Panc1 (cell line): Measurements from ENCODE around the gene GAL3ST2. TPM values are rescaled to one million over a fixed set of nuclear protein-coding genes. Genes with fewer than 3 reads are reported as not detected.
A peak's percentile ranks its signal among the peaks of the same experiment; 100 is the strongest.

Experiments
- ATAC-seq: fragments of 200-7000 bp; cut with Tn5 transposase; 2 replicates; pipeline ENCODE4 v1.9.1; 2020; ENCODE audit warnings: mild to moderate bottlenecking, moderate library complexity
- BruUV-seq: library from RNA; stranded (reverse); fragments of 400-500 nt; replicated peaks from 2 replicates; lab custom pipeline; 2021; lab: Mats Ljungman, UMichigan
- CTCF ChIA-PET: fragments of 300-600 bp; sonication (Branson Sonifier 250); formaldehyde crosslinking; loops from one replicate; lab custom pipeline; 2022; ENCODE audit warnings: antibody characterized with exemption; lab: Charles Lee
- POLR2A ChIA-PET: fragments of 300-600 bp; sonication (Branson Sonifier 250); formaldehyde crosslinking; loops from one replicate; lab custom pipeline; 2022; ENCODE audit warnings: antibody characterized with exemption; lab: Charles Lee
- DNase-seq: peaks from one replicate; pipeline ENCODE4 v3.0.0-alpha.2; 2010; ENCODE audit warnings: low read depth, low spot score
- H3K27ac ChIP-seq: 2 replicates; pipeline ENCODE4 v1.5.1; 2011; ENCODE audit warnings: mild to moderate bottlenecking, low read length, inconsistent platforms
- H3K27me3 ChIP-seq: fragments of 200-500 bp; sonication (Bioruptor generic); 2 replicates; pipeline ENCODE4 v1.6.0; 2014; ENCODE audit warnings: low read length, inconsistent platforms; ENCODE audit not compliant: control insufficient read depth, insufficient read depth
- H3K36me3 ChIP-seq: fragments of 200-500 bp; sonication (Bioruptor generic); 2 replicates; pipeline ENCODE4 v1.5.1; 2014; ENCODE audit warnings: inconsistent platforms, mild to moderate bottlenecking, low read length, moderate library complexity; ENCODE audit not compliant: control insufficient read depth, insufficient read depth
- H3K4me1 ChIP-seq: 2 replicates; pipeline ENCODE4 v1.5.1; 2011; ENCODE audit warnings: inconsistent platforms, mild to moderate bottlenecking, low read length, moderate library complexity; ENCODE audit not compliant: control insufficient read depth, insufficient read depth
- H3K4me3 ChIP-seq, 2 experiments: 2 replicates each; pipeline ENCODE4 v1.5.1; 2011 to 2012; ENCODE audit warnings: low read depth in 2 of 2, low read length in 2 of 2, mild to moderate bottlenecking in 2 of 2, inconsistent platforms in 1 of 2, moderate library complexity in 1 of 2
- H3K9me3 ChIP-seq: fragments of 200-500 bp; sonication (Bioruptor generic); 2 replicates; pipeline ENCODE4 v1.5.1; 2014; ENCODE audit warnings: low read depth, mild to moderate bottlenecking, inconsistent platforms, low read length, moderate library complexity; ENCODE audit not compliant: control insufficient read depth, insufficient read depth
- CTCF ChIP-seq: fragments of 450-650 bp; IDR thresholded peaks from 2 replicates; pipeline ENCODE4 v1.5.1; 2017; ENCODE audit warnings: mild to moderate bottlenecking
- POLR2AphosphoS5 ChIP-seq: IDR thresholded peaks from 2 replicates; pipeline ENCODE4 v1.6.1; 2012; ENCODE audit warnings: mild to moderate bottlenecking, low read depth, low read length, moderate library complexity
- REST ChIP-seq, 2 experiments: IDR thresholded peaks; 2 replicates each; pipeline ENCODE4 v1.6.1; 2011 to 2012; ENCODE audit warnings: low read depth in 2 of 2, control low read depth in 1 of 2, low read length in 1 of 2, mild to moderate bottlenecking in 1 of 2, moderate library complexity in 1 of 2; ENCODE audit not compliant: insufficient read depth in 1 of 2
- SIN3A ChIP-seq: IDR thresholded peaks from 2 replicates; pipeline ENCODE4 v1.6.1; 2012; ENCODE audit warnings: low read depth, mild to moderate bottlenecking, low read length, moderate library complexity, borderline replicate concordance; ENCODE audit not compliant: insufficient read depth
- TCF7L2 ChIP-seq: IDR thresholded peaks from 2 replicates; pipeline ENCODE4 v1.6.1; 2011; ENCODE audit warnings: mild to moderate bottlenecking, low read depth, low read length, inconsistent platforms
- in situ Hi-C: cut with HindIII; loops from 2 replicates; pipeline ENCODE4 v1.10.0; 2016; ENCODE audit warnings: low sequenced_read_pairs, low pct_unique_long_range_greater_than_20kb
- intact Hi-C: fragments of 100-400 bp; cut with micrococcal nuclease; formaldehyde crosslinking; loops from one replicate; pipeline ENCODE4 v1.10.0; 2022; ENCODE audit not compliant: unreplicated experiment
- total RNA-seq: library from RNA; stranded (reverse); gene quantifications from one replicate; pipeline ENCODE4 v1.2.1, GENCODE V29; 2021; ENCODE audit not compliant: unreplicated experiment

The GAL3ST2 gene
- total RNA-seq, 1 experiment from 2014 or later, result 1.6 TPM

GRCh38 chr2:241764275-241765241 lies 12.1 kb upstream of the GAL3ST2 start:
- no peaks in the 10 kb centered on the region for H3K9me3 ChIP-seq
- BruUV-seq, result no TSS peak
- no peak overlapping the region for H3K4me3 ChIP-seq
- no peak for DNase-seq
- H3K36me3 ChIP-seq, result no peaks in the 10 kb centered on the region
- H3K4me1 ChIP-seq, result peaks cover 12% of the 10 kb centered on the region
- intact Hi-C loops, result no loop called here
- no peak overlapping the region for H3K27ac ChIP-seq
- in situ Hi-C loops, result no loop called here
- H3K27me3 ChIP-seq, result no peaks in the 10 kb centered on the region
- TF ChIP-seq REST (IDR thresholded peaks at IDR 0.05; ENCODE audit: insufficient read depth in 1 of 2, low read depth in 2 of 2, low read length in 1 of 2) (no peak), TCF7L2 (no peak), SIN3A (no peak), POLR2AphosphoS5 (no peak), CTCF (no peak)
- ATAC-seq, result 0 out of 2 replicates have a peak, but pooled peaks have one; percentile 17
- POLR2A ChIA-PET, result no interaction called here
- CTCF ChIA-PET, result no interaction called here

- 0 out of 2 replicates have a peak, but pooled peaks have one; percentile 17 for ATAC-seq
- TF ChIP-seq CTCF, result no peak
- no peak for TF ChIP-seq POLR2AphosphoS5
- no peak for TF ChIP-seq SIN3A
- TF ChIP-seq TCF7L2, result no peak
- no peak for TF ChIP-seq REST (IDR thresholded peaks at IDR 0.05; ENCODE audit: insufficient read depth in 1 of 2, low read depth in 2 of 2, low read length in 1 of 2)
- H3K27me3 ChIP-seq, result no peaks in the 10 kb centered on the region
- CTCF ChIA-PET, result no interaction called here
- peaks cover 11% of the 10 kb centered on the region for H3K4me1 ChIP-seq
- no peaks in the 10 kb centered on the region for H3K36me3 ChIP-seq
- no TSS peak for BruUV-seq
- intact Hi-C loops, result no loop called here
- DNase-seq, result no peak
- H3K9me3 ChIP-seq, result no peaks in the 10 kb centered on the region
- no peak overlapping the region for H3K4me3 ChIP-seq
- no peak overlapping the region for H3K27ac ChIP-seq
- POLR2A ChIA-PET, result no interaction called here
- in situ Hi-C loops, result no loop called here
Observed at GRCh38 chr2:241767464-241768250, 9.0 kb upstream of the GAL3ST2 start.
